Activated CD4-positive, alpha-beta T cell treated with anti-CD3 and anti-CD28 coated beads, Interleukin-2, amount 10 ng/mL, durations not matched to agents 7 days and 5 days (primary cell): ENCODE results near the gene STPG1. TPM values are rescaled to one million over a fixed set of nuclear protein-coding genes. Genes with fewer than 3 reads are reported as not detected.

ENCODE experiments used
- CTCF ChIA-PET: fragments of 350-600 bp; sonication (Branson Sonifier 250); formaldehyde crosslinking; loops from one replicate; lab custom pipeline; 2021; ENCODE audit warnings: antibody characterized with exemption; lab: Charles Lee
- POLR2A ChIA-PET: fragments of 350-600 bp; sonication (Branson Sonifier 250); formaldehyde crosslinking; loops from one replicate; lab custom pipeline; 2021; ENCODE audit warnings: antibody characterized with exemption; lab: Charles Lee
- DNase-seq: peaks from one replicate; pipeline ENCODE4 v3.0.0-alpha.2; 2020
- H3K27ac Mint-ChIP-seq: one replicate; pipeline ENCODE4 v1.8.0; 2021; ENCODE audit warnings: mild to moderate bottlenecking, moderate library complexity, mixed read lengths
- H3K27me3 Mint-ChIP-seq: one replicate; pipeline ENCODE4 v1.8.0; 2021; ENCODE audit warnings: mixed read lengths
- H3K36me3 Mint-ChIP-seq: one replicate; pipeline ENCODE4 v1.8.0; 2021; ENCODE audit warnings: low read depth, mixed read lengths
- H3K4me1 Mint-ChIP-seq: one replicate; pipeline ENCODE4 v1.8.0; 2021; ENCODE audit warnings: mixed read lengths
- H3K4me3 Mint-ChIP-seq: one replicate; pipeline ENCODE4 v1.8.0; 2021; ENCODE audit warnings: mild to moderate bottlenecking, moderate library complexity, mixed read lengths
- H3K9me3 Mint-ChIP-seq: one replicate; pipeline ENCODE4 v1.8.0; 2021; ENCODE audit warnings: mixed read lengths
- total RNA-seq, 2 experiments: library from RNA; stranded (reverse); gene quantifications; one replicate each; pipeline ENCODE4 v1.2.3, GENCODE V29; 2021

Gene STPG1
- total RNA-seq, 2 experiments from 2014 or later, result 10.0 to 11.0 TPM

- Mint-ChIP-seq H3K4me3 (no peak overlapping the region), H3K9me3 (no peaks in the 10 kb centered on the region), H3K4me1 (peaks cover 58% of the 10 kb centered on the region), H3K27ac (no peak overlapping the region), H3K36me3 (peaks cover 10% of the 10 kb centered on the region), H3K27me3 (no peaks in the 10 kb centered on the region)
- DNase-seq, result no peak
- ChIA-PET CTCF (interaction anchor here (5.9 kb wide), 1 partner anchor 189 kb away, joined by 38 read pairs; no protein-coding TSS in a partner anchor), POLR2A (no interaction called here)
Measured at GRCh38 chr1:24389231-24389678, 24.3 kb downstream of the STPG1 start.

- POLR2A ChIA-PET, result no interaction called here
- Mint-ChIP-seq H3K36me3 (peaks cover 10% of the 10 kb centered on the region), H3K9me3 (no peaks in the 10 kb centered on the region), H3K4me1 (peaks cover 62% of the 10 kb centered on the region), H3K27ac (no peak overlapping the region), H3K27me3 (no peaks in the 10 kb centered on the region), H3K4me3 (no peak overlapping the region)
- no peak for DNase-seq
- CTCF ChIA-PET, result interaction anchor here (1.6 to 5.9 kb wide), 2 partner anchors 21 to 188 kb away, joined by 3 to 38 read pairs; no protein-coding TSS in a partner anchor
Measured at GRCh38 chr1:24388331-24388885, 25.2 kb downstream of the STPG1 start.

- Mint-ChIP-seq H3K36me3 (peaks cover 13% of the 10 kb centered on the region), H3K4me3 (no peak overlapping the region), H3K27me3 (no peaks in the 10 kb centered on the region), H3K27ac (no peak overlapping the region), H3K9me3 (no peaks in the 10 kb centered on the region), H3K4me1 (peaks cover 55% of the 10 kb centered on the region)
- ChIA-PET CTCF (interaction anchor here (1.6 to 5.9 kb wide), 4 partner anchors 20 to 188 kb away, joined by 3 to 38 read pairs (median 5); partner anchors contain the start of gene NIPAL3), POLR2A (no interaction called here)
- DNase-seq, result no peak
Measured at GRCh38 chr1:24387636-24388175, 25.9 kb downstream of the STPG1 start.

GRCh38 chr1:24386931-24387330, 26.7 kb downstream of the STPG1 start:
- ChIA-PET CTCF (interaction anchor here (1.8 to 5.9 kb wide), 3 partner anchors 28 to 187 kb away, joined by 5 to 38 read pairs (median 5); partner anchors contain the start of gene NIPAL3), POLR2A (no interaction called here)
- Mint-ChIP-seq H3K27ac (no peak overlapping the region), H3K27me3 (no peaks in the 10 kb centered on the region), H3K4me3 (no peak overlapping the region), H3K36me3 (peaks cover 15% of the 10 kb centered on the region), H3K4me1 (peaks cover 47% of the 10 kb centered on the region), H3K9me3 (no peaks in the 10 kb centered on the region)
- no peak for DNase-seq

- no peak for DNase-seq
- peaks cover 13% of the 10 kb centered on the region for H3K36me3 Mint-ChIP-seq
- CTCF ChIA-PET, result interaction anchor here (0.8 to 5.9 kb wide), 6 partner anchors 29 to 234 kb away, joined by 3 to 38 read pairs (median 4); partner anchors contain the start of gene NIPAL3
- POLR2A ChIA-PET, result no interaction called here
- peaks cover 40% of the 10 kb centered on the region for H3K4me1 Mint-ChIP-seq
- H3K9me3 Mint-ChIP-seq, result no peaks in the 10 kb centered on the region
- no peak overlapping the region for H3K4me3 Mint-ChIP-seq
- no peaks in the 10 kb centered on the region for H3K27me3 Mint-ChIP-seq
- no peak overlapping the region for H3K27ac Mint-ChIP-seq
Measured at GRCh38 chr1:24386241-24386640, 27.3 kb downstream of the STPG1 start.

DNA sequence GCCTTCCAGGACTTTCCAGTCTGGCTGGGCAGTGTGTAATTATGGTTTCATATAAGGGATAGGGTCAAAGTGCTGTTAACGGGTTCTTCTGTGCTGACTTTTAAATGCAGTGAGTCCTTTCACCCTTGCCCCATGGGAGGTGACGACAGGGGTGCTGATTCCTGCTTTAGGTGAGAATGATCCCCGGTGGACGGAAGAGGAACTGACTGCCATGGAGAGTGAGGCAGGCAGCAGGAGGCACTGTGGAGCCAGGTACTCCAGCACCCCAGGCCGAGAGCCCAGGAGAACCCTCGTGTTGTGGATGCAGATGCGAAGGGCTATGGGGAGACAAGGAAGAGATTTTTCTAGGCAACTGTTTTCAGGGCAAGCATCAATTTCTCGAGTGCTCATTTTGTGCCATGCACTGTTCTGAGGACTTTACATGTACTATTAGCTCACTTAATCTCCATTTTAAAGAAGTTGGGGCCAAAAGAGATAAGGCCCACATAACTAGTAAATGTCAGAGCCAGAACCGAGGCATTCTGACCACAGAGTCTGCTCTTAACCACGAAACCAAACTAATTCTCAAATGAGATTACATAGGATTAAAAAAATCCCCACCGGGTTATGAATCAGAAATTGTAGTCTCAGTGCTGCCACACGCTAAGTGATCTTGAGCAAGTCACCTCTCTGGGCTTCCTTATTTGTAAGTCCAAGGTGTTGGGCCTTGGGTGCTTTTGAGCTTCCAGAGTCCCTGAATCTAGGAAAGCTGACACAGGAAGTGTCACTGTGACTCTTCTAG, 28.2 kb downstream of the STPG1 start:
- peaks cover 35% of the 10 kb centered on the region for H3K4me1 Mint-ChIP-seq
- CTCF ChIA-PET, result interaction anchor here (0.6 to 5.9 kb wide), 13 partner anchors 8 to 1227 kb away, joined by 3 to 38 read pairs (median 5); partner anchors contain the start of gene NIPAL3
- peaks cover 12% of the 10 kb centered on the region for H3K36me3 Mint-ChIP-seq
- DNase-seq, result peak; percentile 40
- H3K4me3 Mint-ChIP-seq, result no peak overlapping the region
- H3K27ac Mint-ChIP-seq, result peak overlapping the region; percentile 78
- no peaks in the 10 kb centered on the region for H3K27me3 Mint-ChIP-seq
- no peaks in the 10 kb centered on the region for H3K9me3 Mint-ChIP-seq
- POLR2A ChIA-PET, result no interaction called here

DNA sequence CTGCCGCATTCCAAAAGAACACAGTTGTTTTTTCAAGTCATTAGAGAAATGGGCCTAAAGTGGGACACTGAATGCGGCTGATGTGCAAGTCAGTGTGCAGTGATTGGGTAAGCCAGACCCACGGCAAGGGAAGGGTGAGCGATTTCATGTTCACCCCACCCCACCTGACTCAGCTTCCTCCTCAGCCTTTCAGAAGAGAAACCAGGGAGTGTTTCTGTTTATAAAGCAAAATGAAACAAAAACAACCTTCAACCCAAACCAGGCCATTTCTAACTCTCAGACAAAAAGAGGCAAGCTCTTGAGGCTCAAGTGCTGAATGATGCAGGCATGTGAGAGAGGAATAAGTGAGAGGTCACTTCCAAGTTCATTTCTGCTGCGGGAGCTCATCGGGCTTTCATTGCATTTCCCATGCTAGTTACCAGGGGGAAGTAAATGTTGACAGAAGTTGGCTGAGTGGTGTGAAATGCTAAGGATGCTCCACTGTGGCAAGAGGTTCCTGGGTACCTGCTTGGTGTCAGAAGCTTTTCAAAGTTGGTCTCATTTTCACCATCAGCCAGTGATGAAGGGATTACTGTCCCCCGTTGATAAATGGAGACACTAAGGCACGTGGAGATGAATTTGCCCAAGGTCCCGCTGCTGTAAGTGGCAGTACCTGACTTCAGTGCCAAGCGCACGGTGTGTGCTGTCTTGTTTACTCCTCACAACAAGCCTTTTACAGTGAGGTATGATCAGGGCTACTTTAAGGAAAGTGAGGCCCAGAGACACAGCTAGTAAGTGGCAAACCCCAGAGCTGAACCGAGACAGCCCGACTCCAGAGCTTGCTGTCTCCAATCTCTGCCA, 29.1 kb downstream of the STPG1 start:
- no peak overlapping the region for H3K4me3 Mint-ChIP-seq
- DNase-seq, result peak; percentile 52
- ChIA-PET POLR2A (no interaction called here), CTCF (interaction anchor here (0.6 to 5.9 kb wide), 11 partner anchors 8 to 443 kb away, joined by 3 to 38 read pairs (median 6); partner anchors contain the start of gene NIPAL3)
- H3K27me3 Mint-ChIP-seq, result no peaks in the 10 kb centered on the region
- no peaks in the 10 kb centered on the region for H3K9me3 Mint-ChIP-seq
- peaks cover 10% of the 10 kb centered on the region for H3K36me3 Mint-ChIP-seq
- peak overlapping the region; percentile 78 for H3K27ac Mint-ChIP-seq
- H3K4me1 Mint-ChIP-seq, result peaks cover 33% of the 10 kb centered on the region

- ChIA-PET POLR2A (no interaction called here), CTCF (interaction anchor here (1.0 to 5.9 kb wide), 7 partner anchors 8 to 233 kb away, joined by 3 to 38 read pairs (median 8); no protein-coding TSS in a partner anchor)
- Mint-ChIP-seq H3K4me1 (peaks cover 33% of the 10 kb centered on the region), H3K4me3 (no peak overlapping the region), H3K36me3 (peaks cover 12% of the 10 kb centered on the region), H3K27ac (no peak overlapping the region), H3K27me3 (no peaks in the 10 kb centered on the region), H3K9me3 (no peaks in the 10 kb centered on the region)
- no peak for DNase-seq
Measured at GRCh38 chr1:24383381-24383940, 30.1 kb downstream of the STPG1 start.

DNA sequence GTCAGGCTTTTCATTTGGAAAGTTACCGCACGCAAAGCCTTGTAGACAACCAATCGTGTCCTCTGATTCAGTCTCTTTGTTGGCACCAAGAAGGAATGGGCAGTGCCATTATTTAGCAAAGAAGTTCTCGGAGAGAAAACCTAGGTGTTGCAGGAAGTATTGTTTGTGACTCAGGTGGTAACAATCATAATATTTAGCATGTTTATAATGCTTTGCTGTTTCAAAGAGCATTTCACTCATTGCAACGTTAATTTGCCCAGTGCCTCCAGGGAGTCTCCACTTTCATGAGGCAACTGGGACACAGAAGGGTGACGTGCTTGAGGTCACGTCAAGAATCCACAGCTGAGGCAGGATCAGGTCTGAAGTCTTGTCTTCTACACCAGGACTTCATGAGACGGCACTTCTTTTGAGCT, 31.4 kb downstream of the STPG1 start:
- Mint-ChIP-seq H3K4me3 (no peak overlapping the region), H3K36me3 (peaks cover 12% of the 10 kb centered on the region), H3K27me3 (no peaks in the 10 kb centered on the region), H3K4me1 (peaks cover 33% of the 10 kb centered on the region), H3K9me3 (no peaks in the 10 kb centered on the region), H3K27ac (no peak overlapping the region)
- no peak for DNase-seq
- ChIA-PET POLR2A (no interaction called here), CTCF (interaction anchor here (1.0 to 3.0 kb wide), 5 partner anchors 9 to 183 kb away, joined by 3 to 11 read pairs (median 3); no protein-coding TSS in a partner anchor)

DNA sequence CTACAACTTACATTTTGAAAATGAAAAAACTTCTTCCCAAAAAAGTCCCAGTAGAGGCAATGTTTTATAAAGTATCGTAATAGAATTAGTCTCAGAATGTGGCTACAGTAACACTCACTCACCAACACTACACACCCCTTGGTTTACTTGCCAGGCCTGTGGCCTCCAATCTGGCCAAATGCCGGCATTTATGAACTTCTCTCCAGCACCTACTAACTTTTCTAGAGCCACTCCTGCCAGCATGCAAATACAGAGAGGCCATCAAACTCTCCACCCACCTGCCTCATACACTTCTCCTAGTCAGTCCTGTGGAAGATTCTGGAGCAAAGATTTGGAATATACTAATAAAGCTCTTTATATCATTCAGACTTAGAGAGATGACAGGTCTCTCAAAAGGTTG, 32.3 kb downstream of the STPG1 start:
- peaks cover 27% of the 10 kb centered on the region for H3K4me1 Mint-ChIP-seq
- no peaks in the 10 kb centered on the region for H3K27me3 Mint-ChIP-seq
- H3K4me3 Mint-ChIP-seq, result no peak overlapping the region
- ChIA-PET POLR2A (no interaction called here), CTCF (interaction anchor here (1.0 to 3.0 kb wide), 2 partner anchors 10 to 182 kb away, joined by 3 to 11 read pairs; no protein-coding TSS in a partner anchor)
- H3K27ac Mint-ChIP-seq, result no peak overlapping the region
- no peaks in the 10 kb centered on the region for H3K9me3 Mint-ChIP-seq
- no peak for DNase-seq
- peaks cover 10% of the 10 kb centered on the region for H3K36me3 Mint-ChIP-seq

GRCh38 chr1:24380508-24380907, 33.1 kb downstream of the STPG1 start:
- no peak for DNase-seq
- ChIA-PET CTCF (interaction anchor here (1.5 to 3.0 kb wide), 3 partner anchors 11 to 182 kb away, joined by 4 to 11 read pairs (median 6); no protein-coding TSS in a partner anchor), POLR2A (no interaction called here)

More at GRCh38 chr1:24380508-24380907, 33.1 kb downstream of the STPG1 start:
- H3K27ac Mint-ChIP-seq, result no peak overlapping the region
- H3K4me1 Mint-ChIP-seq, result peaks cover 20% of the 10 kb centered on the region
- peaks cover 10% of the 10 kb centered on the region for H3K36me3 Mint-ChIP-seq
- H3K4me3 Mint-ChIP-seq, result no peak overlapping the region
- no peaks in the 10 kb centered on the region for H3K9me3 Mint-ChIP-seq
- no peaks in the 10 kb centered on the region for H3K27me3 Mint-ChIP-seq
